SJCRH30 (cell line): ENCODE data around the gene SIGLEC1. TPM values are rescaled to one million over a fixed set of nuclear protein-coding genes. Genes with fewer than 3 reads are reported as not detected.

Experiments used
- DNase-seq, 2 experiments: peaks; one replicate each; pipeline ENCODE4 v3.0.0-alpha.2; 2015 to 2020
- H3K27ac ChIP-seq: fragments of 250-450 bp; sonication (Bioruptor Pico); 2 replicates; pipeline ENCODE4 v1.5.1; 2020; ENCODE audit warnings: mild to moderate bottlenecking, moderate library complexity
- H3K27me3 ChIP-seq: fragments of 250-450 bp; sonication (Bioruptor Pico); 2 replicates; pipeline ENCODE4 v1.5.1; 2020; ENCODE audit warnings: mild to moderate bottlenecking, moderate library complexity
- H3K36me3 ChIP-seq: fragments of 250-450 bp; sonication (Bioruptor Pico); 2 replicates; pipeline ENCODE4 v1.5.1; 2020; ENCODE audit warnings: mild to moderate bottlenecking, moderate library complexity
- H3K4me1 ChIP-seq: fragments of 250-450 bp; sonication (Bioruptor Pico); 2 replicates; pipeline ENCODE4 v1.5.1; 2020; ENCODE audit warnings: mild to moderate bottlenecking, moderate library complexity
- H3K4me3 ChIP-seq: fragments of 250-450 bp; sonication (Bioruptor Pico); 2 replicates; pipeline ENCODE4 v1.5.1; 2020; ENCODE audit warnings: mild to moderate bottlenecking, moderate library complexity
- H3K9me3 ChIP-seq: fragments of 250-450 bp; sonication (Bioruptor Pico); replicated peaks from 2 replicates; pipeline ENCODE4 v1.5.1; 2020; ENCODE audit warnings: mild to moderate bottlenecking, moderate library complexity
- total RNA-seq: library from RNA; depleted of rRNA; stranded (reverse); fragments of >200 nt; shearing (Covaris generic); gene quantifications from 2 replicates; pipeline ENCODE4 v1.2.3, GENCODE V29; 2014

The SIGLEC1 gene
- total RNA-seq, 1 experiment from 2014 or later, result 0.02 TPM

DNA sequence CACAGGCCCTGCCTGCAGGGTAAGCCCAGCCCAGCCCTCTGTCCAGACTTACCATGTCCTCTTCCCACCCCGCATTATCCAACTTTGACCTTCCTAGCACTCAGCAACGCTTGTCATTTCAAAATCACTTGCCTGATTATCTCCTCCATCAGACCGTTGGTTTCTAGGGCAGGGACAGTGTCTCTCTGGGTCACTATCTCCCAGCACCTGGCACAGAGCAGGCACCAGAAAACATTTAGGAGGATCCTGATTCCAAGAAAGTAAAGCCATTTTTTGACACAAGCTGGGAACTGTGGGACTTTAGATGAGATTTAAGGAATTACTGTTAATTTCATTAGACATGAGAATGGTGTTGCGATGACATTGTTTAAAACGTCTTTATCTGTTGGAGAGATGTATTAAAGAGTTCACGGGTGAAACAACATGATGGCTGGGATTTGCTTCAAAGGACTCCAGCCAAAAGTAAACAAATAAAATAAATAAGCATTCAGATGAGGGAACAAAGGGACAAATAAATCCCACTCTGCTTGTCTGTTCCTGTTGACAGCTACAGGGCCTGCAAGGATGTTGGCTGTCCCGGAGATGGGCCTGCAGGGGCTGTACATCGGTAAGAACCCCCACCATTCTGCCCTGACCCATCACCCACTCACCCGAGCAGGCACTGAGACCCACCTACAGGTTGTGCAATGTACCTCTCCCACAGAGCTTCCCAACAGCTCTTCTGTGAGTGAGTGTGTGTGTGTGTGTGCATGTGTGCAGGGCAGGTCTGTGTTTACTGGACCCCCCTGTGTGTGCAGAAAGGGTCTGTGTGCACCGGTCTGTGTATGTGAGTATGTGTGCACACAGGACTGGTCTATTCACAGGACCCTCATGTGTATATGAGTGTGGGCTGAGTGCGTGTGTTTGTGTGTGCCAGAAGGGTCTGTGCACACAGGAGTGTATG, 26.0 kb upstream of the SIGLEC1 start:
- H3K4me1 ChIP-seq, result no peaks in the 10 kb centered on the region
- no peaks in the 10 kb centered on the region for H3K36me3 ChIP-seq
- H3K27ac ChIP-seq, result no peak overlapping the region
- no peak for DNase-seq
- no peaks in the 10 kb centered on the region for H3K27me3 ChIP-seq
- H3K9me3 ChIP-seq, result no peaks in the 10 kb centered on the region
- H3K4me3 ChIP-seq, result no peak overlapping the region

DNA sequence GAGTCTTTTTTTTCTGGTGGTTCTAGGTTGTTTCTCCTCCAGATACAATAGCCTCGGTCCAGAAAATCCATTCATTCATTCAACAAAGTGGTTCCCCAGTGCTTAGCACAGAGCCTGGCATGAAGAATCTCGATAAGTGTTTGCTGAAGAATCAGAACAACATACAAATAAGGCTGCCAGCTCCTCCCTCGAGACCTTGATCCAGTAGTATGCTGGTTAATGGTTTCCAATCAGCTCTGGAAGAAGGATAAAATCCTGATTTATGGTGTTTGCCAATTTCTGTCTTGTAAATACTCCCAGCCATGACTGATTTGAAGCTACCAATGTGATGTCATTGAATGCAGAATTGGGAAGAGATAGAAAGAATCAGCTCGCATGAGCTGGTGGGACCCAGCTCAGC, 23.4 kb upstream of the SIGLEC1 start:
- Histone ChIP-seq H3K27ac (no peak overlapping the region), H3K9me3 (no peaks in the 10 kb centered on the region)

DNA sequence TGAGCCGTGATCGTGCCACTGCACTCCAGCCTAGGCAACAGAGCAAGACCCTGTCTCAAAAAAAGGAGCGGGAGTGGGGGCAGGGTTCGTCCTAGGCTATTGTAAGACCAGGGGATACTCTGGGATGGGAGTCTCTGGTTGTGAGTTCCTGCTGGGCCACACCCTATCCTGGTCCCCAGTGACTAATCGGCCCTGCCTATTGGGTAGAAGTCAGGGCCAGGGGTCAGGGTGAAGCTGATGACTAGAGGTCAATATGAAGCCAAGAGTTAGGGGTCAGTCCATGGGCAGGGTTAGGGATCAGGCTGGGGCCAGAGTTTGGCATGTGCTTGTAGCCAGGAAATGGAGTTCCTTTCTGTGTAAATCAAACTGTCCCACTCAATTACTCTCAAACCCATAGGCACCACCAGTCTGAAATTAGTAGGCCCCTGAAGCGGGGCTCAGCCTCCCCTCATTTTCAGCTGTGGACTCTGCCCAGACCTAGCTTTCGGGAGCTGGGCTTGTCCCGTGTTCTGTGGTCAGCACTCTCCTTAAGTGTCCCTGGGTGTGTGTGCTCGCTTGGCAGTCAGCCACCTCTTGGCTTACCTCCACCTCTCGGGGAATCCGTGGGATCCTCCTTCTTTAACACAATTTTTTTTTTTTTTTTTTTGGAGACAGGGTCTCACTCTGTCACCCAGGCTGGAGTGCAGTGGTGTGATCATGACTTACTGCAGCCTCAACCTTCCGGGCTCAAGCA, 21.9 kb upstream of the SIGLEC1 start:
- Histone ChIP-seq H3K9me3 (no peaks in the 10 kb centered on the region), H3K4me3 (no peak overlapping the region), H3K27ac (no peak overlapping the region), H3K36me3 (no peaks in the 10 kb centered on the region), H3K4me1 (no peaks in the 10 kb centered on the region), H3K27me3 (no peaks in the 10 kb centered on the region)
- DNase-seq, result no peak

More for the DNA sequence above, 23.4 kb upstream of the SIGLEC1 start:
- H3K27me3 ChIP-seq, result no peaks in the 10 kb centered on the region
- no peak for DNase-seq
- no peaks in the 10 kb centered on the region for H3K36me3 ChIP-seq
- H3K4me1 ChIP-seq, result no peaks in the 10 kb centered on the region
- no peak overlapping the region for H3K4me3 ChIP-seq

DNA sequence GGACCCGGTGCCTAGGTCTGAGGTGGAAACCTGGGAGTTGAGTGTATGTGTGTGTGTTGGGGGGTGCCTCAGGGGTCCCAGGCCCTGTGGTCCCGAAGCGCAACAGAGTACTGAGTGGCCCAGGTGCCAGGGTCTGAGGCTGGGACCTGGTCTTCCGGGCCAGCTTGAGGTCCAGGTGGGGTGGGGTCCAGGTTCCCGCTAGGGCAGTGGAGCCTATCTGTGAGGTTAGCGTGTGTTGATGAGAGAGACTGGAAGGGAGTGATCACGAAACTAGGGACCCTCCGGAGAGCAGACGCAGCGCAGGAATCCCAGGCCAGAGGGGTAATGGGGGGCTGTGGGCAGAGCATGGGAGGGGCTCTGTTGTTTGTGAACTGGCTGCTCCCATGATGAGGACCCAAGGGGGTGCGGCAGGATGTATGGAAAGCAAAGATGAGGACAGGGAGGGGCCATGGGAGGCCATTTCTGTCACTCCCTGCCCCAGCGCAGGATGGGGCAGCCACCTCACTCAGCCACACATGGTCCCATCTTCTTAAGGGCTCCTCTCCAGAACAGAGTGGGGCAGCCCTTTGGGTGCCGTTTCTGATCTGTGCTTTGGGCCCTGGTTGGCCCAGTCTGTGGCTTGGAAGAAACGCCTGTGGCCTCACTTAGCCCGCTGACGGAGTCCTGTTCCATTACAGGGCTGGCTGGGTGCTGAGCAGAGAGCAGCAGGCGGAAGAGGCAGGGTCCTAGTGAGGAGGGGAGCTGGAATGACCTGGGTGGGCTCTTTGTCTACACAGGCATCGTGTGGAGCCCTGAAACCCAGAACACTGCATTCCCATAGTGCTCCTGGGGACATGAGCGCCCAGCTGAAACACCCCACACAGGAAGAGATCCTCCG, 21.0 kb upstream of the SIGLEC1 start:
- Histone ChIP-seq H3K9me3 (no peaks in the 10 kb centered on the region), H3K4me3 (no peak overlapping the region), H3K4me1 (no peaks in the 10 kb centered on the region), H3K27ac (no peak overlapping the region), H3K27me3 (no peaks in the 10 kb centered on the region), H3K36me3 (no peaks in the 10 kb centered on the region)
- no peak for DNase-seq

DNA sequence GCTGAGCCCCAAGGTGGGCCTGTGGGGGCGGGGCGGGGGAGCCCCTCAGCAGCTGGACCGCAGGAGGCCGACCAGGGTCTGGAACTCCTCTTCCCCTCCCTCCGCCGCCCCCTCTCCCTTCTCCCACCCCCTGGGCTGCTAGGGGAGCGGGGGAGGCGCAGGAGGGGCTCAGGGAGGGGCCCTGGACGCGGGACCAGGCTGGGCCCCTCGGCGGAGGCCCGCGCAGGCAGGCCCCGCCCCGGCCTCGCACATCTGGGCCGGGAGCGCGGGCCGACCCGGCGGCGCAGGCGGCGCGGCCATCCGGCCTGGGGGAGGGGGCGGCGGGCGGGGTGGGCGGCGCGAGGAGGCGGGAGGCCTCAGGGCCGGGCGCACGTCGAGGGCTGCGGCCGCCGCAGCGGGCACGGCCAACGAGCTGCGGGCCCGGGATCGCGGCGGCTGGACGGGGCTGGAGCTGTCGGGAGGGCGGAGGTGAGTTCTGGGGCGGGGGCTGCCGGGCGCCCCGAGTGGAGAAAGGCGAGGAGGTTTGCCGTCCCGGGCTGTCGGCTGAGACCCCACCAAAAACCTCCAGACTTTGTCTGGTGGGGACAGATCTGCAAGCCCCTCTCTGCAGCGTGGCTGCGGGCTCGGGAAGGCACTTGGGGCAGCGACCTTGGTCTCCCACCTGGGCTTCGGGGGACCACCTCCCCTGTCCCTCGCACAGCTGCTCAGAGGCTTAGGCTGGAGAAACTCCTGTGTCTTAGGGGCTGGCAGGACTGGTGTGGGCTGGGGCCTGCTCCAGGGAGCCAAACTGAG, 20.1 kb upstream of the SIGLEC1 start, which contains the start of gene HSPA12B:
Gene HSPA12B, plus strand, starts transcription at position 359 of the 792 bp plus-strand sequence. CDS start 5,990 bp downstream, outside the sequence.
- Histone ChIP-seq H3K27ac (no peak within 1 kb of the TSS), H3K27me3 (no peaks in the 10 kb centered on the region), H3K4me3 (no peak within 1 kb of the TSS), H3K4me1 (peaks cover 4% of the 10 kb centered on the region; the same call in 1 of the 2 replicates), H3K9me3 (no peaks in the 10 kb centered on the region), H3K36me3 (no peaks in the 10 kb centered on the region)
- DNase-seq, result no peak

DNA sequence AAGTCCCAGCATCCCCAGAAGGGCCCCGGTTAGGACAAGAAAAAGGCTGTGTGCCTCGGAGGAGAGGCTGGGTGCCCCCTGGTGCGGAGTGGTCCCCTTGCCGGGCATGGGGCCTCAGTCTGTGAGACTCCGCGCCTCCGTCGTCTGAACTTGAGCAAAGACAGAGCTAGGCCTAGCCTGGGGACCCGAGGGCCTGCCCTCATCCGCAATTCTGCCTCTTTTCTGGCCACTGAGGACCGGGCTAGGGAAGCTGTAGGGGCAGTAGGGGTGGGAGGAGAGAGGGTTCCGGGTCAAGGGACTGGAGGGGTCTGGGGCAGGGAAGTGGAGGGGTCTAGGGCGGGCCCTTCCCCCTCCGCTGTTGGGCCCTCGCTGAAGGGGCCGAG, 19.5 kb upstream of the SIGLEC1 start:
- Histone ChIP-seq H3K36me3 (no peaks in the 10 kb centered on the region), H3K4me3 (no peak overlapping the region), H3K4me1 (peaks cover 4% of the 10 kb centered on the region; the same call in 1 of the 2 replicates), H3K27me3 (no peaks in the 10 kb centered on the region), H3K9me3 (no peaks in the 10 kb centered on the region), H3K27ac (no peak overlapping the region)
- no peak for DNase-seq

DNA sequence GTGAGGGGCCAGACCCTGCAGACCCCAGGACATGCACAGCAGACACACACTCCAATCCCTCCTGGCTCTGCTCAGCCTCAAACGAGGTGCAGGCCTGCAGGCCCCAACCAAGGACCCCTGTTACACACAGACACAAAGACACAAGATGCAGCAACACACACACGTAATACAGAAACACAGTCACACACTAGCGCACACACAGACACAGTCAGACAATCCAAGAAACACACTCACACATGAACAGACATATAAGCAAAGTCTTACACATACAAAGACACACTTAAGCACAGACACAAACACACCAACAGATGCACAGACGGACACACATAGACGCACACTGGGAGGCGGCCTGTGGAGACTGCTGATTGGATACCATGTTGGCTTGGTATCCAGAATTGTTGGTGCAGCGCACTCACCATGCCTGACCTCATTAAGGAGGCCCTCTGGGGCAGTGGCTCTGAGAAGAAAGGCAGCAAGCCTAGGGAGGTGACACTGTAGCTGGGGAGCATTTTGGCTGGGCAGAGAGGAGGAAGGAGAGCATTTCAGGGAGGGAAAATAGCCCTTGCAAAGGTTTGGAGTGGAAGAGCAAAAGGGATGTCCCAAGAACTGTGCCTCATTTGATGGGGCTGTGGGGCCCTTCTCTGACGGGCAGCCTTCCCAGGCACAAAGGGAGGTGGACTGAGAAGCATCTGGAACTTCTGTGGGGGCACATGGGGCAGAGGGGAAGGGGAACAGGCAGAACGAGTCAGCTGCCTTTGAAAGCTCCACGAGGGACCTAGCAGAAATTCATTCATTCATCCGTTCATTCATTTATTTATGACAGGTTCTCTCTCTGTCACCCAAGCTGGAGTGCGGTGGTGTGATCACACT, 18.6 kb upstream of the SIGLEC1 start:
- Histone ChIP-seq H3K4me1 (peaks cover 4% of the 10 kb centered on the region; the same call in 1 of the 2 replicates), H3K27me3 (no peaks in the 10 kb centered on the region), H3K36me3 (no peaks in the 10 kb centered on the region), H3K27ac (no peak overlapping the region), H3K9me3 (no peaks in the 10 kb centered on the region), H3K4me3 (no peak overlapping the region)
- DNase-seq, result no peak

DNA sequence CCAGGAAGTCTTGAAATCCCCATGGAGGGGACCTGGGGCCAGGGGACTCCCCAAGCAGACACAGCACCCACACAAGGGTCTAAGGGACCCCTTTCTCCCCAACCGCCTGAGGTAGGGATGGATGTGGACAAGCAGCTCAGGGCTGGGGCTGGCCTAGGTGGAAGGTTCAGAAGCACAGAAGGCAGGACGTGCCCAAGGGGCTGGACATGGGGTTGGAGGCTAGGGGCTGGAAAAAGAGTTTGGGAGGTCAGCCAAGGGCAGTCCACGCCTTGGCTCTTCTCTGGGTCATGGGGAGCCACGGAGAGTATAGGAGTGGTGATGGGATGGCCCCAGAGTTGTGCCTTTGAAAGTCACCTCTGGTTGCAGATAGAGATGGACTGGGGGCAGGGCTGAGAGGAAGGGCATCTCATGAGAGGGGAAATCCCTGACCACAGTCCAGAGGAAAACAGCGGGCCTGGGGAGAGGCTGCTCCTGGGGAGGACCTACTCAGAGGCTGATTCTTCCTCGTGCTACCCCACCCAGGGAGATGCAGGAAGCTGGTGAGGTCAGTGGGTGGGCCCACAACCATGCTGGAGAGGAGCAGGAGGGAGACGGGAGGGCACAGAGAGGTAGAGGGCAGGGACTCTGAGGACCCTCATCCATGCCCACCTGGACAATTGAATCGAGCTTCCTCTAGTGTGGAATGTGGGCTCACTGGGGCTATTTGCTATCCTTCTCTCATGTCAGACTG, 17.6 kb upstream of the SIGLEC1 start:
- H3K27ac ChIP-seq, result no peak overlapping the region
- H3K4me3 ChIP-seq, result no peak overlapping the region
- DNase-seq, result no peak
- H3K4me1 ChIP-seq, result peaks cover 4% of the 10 kb centered on the region; the same call in 1 of the 2 replicates
- no peaks in the 10 kb centered on the region for H3K27me3 ChIP-seq
- H3K36me3 ChIP-seq, result no peaks in the 10 kb centered on the region
- no peaks in the 10 kb centered on the region for H3K9me3 ChIP-seq

DNA sequence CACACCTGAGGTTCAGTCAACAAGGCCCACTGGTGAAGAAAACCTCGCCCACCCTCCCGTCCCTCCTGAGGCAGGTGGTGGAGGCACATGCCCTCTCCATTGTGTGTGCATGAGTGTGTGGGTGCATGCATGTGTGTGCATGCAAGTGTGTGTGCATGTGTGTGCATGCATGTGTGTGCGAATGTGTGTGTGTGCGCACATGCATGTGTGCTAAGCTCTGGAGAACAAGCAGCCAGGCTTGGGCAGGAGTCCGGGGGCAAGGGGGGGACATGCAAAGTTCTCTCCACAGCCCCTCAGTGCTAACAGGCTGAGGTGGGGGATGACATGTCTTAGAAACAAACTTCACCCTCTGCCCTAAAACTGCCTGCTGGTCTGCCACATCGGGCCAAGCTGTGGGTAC, 17.0 kb upstream of the SIGLEC1 start:
- H3K9me3 ChIP-seq, result no peaks in the 10 kb centered on the region
- H3K27ac ChIP-seq, result no peak overlapping the region
- no peak for DNase-seq
- H3K4me1 ChIP-seq, result peaks cover 4% of the 10 kb centered on the region; the same call in 1 of the 2 replicates
- no peak overlapping the region for H3K4me3 ChIP-seq
- no peaks in the 10 kb centered on the region for H3K36me3 ChIP-seq
- no peaks in the 10 kb centered on the region for H3K27me3 ChIP-seq

DNA sequence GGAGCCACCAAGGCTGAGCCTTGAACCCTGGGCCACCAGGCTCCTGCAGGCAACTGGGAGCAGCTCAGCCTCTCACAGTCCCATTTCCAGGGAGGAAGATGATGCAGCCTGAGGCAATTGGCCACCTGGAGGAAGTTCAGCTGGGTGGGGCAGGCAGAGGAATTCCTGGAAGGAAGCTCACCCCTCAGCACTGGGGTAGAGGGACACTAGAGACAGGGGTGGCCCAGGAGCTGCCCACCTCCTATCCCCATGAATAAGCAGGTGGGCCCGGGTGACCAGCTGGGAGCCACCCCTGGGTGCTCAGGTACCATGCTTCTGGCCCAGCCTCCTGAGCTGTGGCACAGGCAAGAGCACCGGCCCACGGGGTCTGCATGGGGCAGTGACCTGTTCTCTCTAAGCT, 16.5 kb upstream of the SIGLEC1 start:
- no peak overlapping the region for H3K27ac ChIP-seq
- no peaks in the 10 kb centered on the region for H3K9me3 ChIP-seq
- no peak for DNase-seq
- no peaks in the 10 kb centered on the region for H3K36me3 ChIP-seq
- H3K4me3 ChIP-seq, result no peak overlapping the region
- peaks cover 4% of the 10 kb centered on the region; the same call in 1 of the 2 replicates for H3K4me1 ChIP-seq
- no peaks in the 10 kb centered on the region for H3K27me3 ChIP-seq

DNA sequence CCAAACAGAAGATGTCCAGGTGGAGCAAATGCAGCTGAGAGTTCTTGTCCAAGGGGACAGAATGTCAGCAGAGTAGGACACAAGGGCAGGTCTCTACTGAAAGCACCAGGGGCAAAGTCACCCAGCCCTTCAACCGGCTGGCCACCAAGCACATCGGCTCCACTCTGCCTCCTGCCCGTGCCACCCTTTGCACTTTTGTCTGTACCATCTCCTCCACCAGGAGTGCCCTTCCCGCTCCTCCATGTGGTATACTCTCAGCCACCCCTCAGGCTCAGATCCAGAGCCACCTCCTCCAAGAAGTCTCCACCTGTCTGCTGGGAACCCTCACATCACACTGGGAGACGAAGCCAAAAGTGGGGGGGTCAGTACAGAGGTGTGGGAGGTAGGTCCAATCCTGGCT, 16.0 kb upstream of the SIGLEC1 start:
- Histone ChIP-seq H3K27me3 (no peaks in the 10 kb centered on the region; the same call in 1 of the 2 replicates), H3K9me3 (no peaks in the 10 kb centered on the region), H3K27ac (no peak overlapping the region)

DNA sequence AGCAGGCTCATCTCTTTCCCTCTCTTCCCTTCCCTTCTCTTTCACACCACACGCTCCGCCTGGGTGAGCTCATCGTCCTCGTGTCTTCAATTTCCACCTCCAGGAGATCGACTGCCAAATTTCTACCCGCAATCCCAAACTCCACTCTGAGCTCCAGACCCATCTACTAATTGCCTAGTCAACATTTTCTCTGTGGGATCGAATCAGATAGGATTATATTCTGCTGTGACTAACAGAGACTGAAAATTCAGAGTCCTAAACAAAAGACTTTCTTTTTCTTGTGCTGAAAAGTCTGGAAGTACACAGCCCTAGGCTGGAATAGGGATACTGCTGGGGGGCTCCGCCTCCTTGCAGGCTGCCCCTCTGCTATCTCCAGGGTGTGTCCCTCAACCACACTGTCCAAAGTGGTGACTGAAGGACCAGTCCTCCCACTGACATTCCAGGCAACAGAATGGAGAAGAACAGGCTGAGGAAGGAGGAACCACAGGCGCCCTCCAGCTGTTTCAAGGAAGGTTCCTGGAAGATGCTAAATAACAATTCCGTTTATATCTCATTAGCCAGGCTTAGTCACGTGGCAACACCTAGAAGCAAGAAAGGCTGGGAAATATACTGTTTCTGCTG, 15.1 kb upstream of the SIGLEC1 start:
- Histone ChIP-seq H3K9me3 (no peaks in the 10 kb centered on the region), H3K27me3 (no peaks in the 10 kb centered on the region; the same call in 1 of the 2 replicates), H3K4me1 (peaks cover 4% of the 10 kb centered on the region; the same call in 1 of the 2 replicates), H3K4me3 (0 out of 2 replicates have a peak overlapping the region, but pooled peaks have one; percentile 0), H3K27ac (no peak overlapping the region), H3K36me3 (no peaks in the 10 kb centered on the region)
- peak in 1 of 2 experiments; percentile 28 for DNase-seq

More for the DNA sequence above, 16.0 kb upstream of the SIGLEC1 start:
- no peak for DNase-seq
- H3K4me3 ChIP-seq, result no peak overlapping the region
- H3K4me1 ChIP-seq, result peaks cover 4% of the 10 kb centered on the region; the same call in 1 of the 2 replicates
- H3K36me3 ChIP-seq, result no peaks in the 10 kb centered on the region
